ENCODE data around the gene TMEM42.
"Not testable (repeated sequence)": the region's sequence is repeated elsewhere in the genome, so short reads cannot be mapped to it uniquely, and the experiment has no call there.

Gene TMEM42

DNA sequence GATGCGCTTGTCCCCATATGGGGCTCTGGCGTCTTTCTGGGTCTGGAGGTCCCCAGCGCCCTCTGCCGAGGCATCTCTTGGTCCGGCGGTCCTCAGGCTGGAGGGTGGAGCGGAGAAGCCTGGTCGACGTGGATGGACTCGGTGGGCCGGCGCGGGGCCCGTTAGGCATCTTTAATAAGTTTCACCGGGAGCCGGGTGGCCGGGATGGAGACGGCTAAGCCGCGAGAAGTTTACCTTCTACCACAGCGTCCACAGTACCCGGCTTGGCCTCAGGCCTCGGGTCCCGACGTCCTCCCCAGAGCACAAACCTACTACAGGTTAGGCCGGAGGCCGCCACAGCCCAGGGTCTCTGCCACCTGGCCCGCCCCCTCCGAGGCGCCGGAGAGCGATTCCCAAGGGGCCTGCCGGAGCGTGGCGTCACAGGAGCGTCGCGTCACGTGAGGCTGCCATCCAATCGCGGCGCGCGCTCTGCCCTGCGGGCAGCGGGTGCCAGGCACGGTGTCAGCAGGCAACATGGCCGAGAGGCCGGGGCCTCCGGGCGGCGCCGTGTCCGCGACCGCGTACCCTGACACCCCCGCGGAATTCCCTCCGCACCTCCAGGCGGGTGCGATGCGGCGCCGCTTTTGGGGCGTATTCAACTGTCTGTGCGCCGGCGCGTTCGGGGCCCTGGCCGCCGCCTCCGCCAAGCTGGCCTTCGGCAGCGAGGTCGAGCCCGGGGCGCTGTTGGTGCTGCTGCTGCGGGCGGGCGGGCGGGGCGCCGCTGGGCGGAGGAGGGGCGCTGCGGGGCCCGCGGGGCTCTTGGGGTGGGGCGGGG, at the start of gene TMEM42:
Gene TMEM42, plus strand, starts transcription at position 501 of the 814 bp plus-strand sequence. Its CDS starts 13 bp downstream, at position 514.
- peak; percentile 83 for DNase-seq (ENCODE audit: low read depth)

DNA sequence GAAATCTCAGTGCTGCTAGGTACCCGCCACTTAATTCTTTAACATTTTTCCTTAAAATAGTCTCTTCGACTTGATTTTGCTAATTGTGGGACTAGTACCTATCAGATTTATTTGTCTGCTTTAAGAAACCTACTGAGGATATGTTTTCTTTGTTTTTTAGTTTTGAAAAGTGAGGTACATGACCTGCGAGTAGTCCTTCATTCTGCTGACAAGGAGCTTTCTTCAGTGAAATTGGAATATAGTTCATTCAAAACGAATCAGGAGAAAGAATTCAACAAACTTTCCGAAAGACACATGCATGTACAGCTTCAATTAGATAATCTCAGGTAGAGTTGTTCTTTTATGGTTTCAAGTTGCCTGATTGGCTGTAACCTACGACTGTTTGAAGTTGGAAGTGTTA, 47.0 kb upstream of the TMEM42 start:
- no peak for DNase-seq (ENCODE audit: low read depth)

DNA sequence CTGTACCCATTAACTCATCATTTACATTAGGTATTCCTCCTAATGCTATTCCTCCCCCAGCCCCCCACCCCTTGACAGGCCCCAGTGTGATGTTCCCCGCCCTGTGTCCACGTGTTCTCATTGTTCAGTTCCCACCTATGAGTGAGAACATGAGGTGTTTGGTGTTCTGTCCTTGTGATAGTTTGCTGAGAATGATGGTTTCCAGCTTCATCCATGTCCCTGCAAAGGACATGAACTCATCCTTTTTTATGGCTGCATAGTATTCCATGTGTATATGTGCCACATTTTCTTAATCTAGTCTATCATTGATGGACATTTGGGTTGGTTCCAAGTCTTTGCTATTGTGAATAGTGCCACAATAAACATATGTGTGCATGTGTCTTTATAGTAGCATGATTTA, 45.4 kb upstream of the TMEM42 start:
- not testable (repeated sequence) for DNase-seq (ENCODE audit: low read depth)

DNA sequence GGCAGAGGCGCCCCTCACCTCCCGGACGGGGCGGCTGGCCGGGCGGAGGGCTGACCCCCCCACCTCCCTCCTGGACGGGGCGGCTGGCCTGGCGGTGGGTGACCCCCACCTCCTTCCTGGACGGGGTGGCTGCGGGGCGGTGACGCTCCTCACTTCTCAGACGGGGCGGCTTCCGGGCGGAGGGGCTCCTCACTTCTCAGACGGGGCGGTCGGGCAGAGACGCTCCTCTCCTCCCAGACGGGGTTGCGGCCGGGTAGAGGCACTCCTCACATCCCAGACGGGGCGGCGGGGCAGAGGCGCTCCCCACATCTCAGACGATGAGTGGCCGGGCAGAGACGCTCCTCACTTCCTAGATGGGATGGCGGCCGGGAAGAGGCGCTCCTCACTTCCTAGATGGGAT, 40.5 kb upstream of the TMEM42 start:
- DNase-seq (ENCODE audit: low read depth) = not testable (repeated sequence)

DNA sequence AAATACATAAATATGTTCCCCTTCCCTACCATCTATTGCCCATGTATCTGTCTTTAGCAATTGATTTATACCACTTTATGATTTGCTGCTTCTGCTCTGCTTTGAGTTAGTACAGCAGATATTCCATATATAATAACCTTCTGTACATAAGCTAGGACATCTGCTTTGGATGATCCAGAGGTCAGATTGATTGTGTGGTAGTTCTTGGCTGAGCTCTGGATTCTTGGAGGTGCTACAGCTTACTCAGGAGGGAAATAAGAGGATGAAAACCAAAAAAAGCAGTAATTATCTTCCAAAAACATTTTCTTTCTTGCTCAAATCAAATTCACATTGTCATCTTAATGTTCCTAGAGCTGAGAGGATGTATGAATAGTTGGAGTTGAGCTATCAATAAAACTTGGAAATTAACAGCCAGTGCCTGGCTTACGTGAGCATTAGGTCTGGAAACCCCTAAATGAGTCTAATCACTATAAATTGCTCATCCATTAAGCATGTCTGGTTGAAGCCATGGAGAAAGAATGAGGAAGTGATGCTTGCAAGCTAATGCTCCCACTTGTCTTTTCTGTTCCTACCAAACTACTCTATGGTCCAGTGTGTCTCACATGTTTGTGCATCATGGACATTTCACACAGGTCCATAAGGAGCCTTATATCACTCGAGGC, 36.3 kb upstream of the TMEM42 start:
- no peak for DNase-seq (ENCODE audit: low read depth)

- no peak for DNase-seq (ENCODE audit: low read depth)
These were observed 34.5 kb upstream of the TMEM42 start for GRCh38 chr3:44827196-44827595.

DNA sequence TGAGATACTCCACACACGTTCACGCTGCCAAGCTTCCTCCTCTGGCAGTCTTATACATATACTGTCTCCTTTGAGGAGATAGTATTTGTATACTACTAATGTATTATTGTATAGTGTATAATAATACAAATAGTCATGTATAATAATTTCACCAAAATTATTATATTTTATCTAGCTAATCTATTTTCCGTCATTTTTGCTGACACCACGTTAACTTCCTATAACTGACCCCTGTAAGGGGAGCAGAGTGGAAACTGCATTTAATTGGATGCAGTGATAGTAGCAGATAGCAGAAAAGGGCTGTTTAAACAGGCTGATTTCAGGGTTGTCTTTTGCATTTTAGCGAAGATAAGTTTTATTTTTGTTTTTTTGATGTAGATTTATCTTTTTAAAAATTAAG, 30.5 kb upstream of the TMEM42 start:
- DNase-seq (ENCODE audit: low read depth) = no peak

GRCh38 chr3:44832032-44832431, 29.7 kb upstream of the TMEM42 start:
- DNase-seq (ENCODE audit: low read depth) = no peak

DNA sequence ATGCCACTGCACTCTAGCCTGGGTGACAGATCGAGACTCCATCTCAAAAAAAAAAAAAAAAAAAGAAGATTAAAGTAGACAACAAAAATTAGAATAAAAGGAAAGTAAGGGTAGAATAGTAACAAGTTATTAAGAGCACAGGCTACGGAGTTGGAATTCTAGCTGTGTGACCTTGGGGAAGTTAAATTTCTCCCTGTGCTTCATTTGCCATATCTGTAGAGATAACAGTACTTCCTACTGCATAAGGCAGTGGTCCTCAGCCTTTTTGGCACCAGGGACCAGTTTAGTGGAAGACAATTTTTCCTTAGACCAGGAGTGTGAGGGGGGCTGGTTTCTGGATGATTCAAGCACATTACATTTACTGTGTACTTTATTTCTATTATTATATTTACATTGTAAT, 28.7 kb upstream of the TMEM42 start:
- DNase-seq (ENCODE audit: low read depth) = no peak

DNA sequence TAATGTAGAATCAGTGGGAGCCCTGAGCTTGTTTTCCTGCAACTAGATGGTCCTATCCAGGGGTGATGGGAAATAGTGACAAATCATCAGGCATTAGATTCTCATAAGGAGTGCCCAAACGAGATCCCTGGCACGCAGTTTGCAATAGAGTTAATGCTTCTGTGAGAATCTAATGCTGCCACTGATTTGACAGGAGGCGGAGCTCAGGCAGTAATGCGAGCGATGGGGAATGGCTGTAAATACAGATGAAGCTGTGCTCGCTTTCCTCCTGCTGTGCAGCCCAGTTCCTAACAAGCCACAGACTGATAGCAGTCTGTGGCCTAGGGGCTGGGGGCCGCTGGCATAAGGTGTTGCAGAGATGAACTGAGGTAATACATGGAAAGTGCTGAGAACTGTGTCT, 28.3 kb upstream of the TMEM42 start:
- no peak for DNase-seq (ENCODE audit: low read depth)

- no peak for DNase-seq (ENCODE audit: low read depth)
These were observed 26.0 kb upstream of the TMEM42 start for GRCh38 chr3:44835684-44836083.

- no peak for DNase-seq (ENCODE audit: low read depth)
These were observed 19.3 kb upstream of the TMEM42 start for GRCh38 chr3:44842376-44842775.

DNA sequence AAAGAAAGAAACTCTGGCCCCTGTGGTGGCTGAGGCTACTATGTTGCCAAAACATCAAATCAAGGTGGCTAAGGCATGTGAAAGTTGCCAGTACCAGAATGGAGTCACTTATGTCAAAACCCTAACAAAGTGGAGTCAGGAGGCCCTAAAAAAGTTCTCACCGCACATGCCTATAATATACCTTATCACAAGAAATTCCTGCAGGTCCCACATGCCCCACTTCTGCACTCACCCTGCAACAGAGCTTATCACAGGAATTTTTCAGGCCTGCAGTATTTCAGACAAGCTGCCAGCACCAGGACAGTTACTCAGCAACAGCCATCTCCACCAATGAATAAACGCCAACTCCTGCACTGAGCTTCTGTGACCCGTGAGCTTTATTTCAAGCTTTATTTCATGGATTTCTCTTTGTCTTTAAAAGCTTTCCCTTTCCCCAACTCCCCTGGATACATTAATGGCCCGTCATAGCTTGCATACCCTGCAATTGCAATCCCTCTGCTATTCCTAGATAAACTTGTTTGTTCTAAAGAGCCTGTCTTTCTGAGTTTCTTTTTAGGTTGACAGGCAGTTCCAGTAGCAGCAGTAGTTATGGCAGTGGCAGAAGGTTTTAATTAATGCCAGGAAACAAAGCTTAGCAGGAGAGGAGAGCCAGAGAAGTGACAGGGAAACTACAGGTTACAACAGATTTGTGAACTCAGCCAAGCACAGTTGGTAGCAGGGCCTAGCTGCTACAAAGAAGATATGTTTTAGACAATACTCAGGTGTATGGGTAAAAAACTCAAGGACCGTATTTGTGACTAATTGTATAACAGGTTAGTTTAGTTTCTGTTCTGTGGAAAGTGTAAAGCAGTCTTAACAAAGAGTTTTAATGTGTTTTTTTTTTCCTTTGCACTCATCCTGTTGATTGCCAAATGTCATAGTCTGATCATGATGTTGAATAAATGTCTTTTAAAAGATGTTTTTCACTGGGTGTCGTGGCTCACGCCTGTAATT, 15.9 kb upstream of the TMEM42 start:
- no peak for DNase-seq (ENCODE audit: low read depth)

GRCh38 chr3:44848634-44849033, 13.1 kb upstream of the TMEM42 start:
- DNase-seq (ENCODE audit: low read depth) = no peak

DNA sequence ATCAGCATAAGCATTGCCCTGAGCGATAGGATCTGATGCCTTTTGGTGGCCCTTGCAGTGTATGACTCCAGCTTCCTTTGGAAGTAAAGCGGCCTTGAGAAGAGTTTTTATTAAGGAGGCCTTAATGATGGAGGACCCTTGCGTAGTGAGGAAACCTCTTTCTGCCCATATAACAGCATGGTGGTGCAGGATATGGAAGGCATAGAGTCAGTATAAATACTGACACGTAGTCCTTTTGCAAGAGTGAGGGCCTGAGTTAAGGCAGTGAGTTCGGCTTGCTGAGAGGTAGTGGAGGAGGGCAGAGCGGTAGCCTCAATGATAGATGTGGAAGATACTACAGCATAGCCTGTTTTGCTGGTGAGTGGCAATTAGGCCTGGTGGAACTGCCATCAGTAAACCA, 5.0 kb upstream of the TMEM42 start:
- not testable (repeated sequence) for DNase-seq (ENCODE audit: low read depth)

DNA sequence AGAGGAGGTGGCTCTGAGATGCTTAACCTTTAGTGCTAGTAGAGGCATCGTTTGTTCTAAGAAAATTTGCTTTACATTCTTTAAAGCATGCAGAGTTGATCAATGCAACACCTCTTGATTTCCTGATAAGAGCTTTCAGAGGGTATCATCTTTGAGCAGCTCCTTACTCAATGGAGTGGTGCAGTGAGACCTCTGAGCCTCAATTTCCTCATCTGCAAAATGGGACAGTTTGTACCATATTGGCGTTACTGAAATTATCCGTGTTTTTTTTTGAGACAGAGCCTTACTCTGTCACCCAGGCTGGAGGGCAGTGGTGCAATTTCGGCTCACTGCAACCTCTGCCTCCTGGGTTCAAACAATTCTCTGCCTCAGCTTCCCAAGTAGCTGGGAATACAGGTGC, 1.6 kb upstream of the TMEM42 start:
- DNase-seq (ENCODE audit: low read depth) = no peak

DNA sequence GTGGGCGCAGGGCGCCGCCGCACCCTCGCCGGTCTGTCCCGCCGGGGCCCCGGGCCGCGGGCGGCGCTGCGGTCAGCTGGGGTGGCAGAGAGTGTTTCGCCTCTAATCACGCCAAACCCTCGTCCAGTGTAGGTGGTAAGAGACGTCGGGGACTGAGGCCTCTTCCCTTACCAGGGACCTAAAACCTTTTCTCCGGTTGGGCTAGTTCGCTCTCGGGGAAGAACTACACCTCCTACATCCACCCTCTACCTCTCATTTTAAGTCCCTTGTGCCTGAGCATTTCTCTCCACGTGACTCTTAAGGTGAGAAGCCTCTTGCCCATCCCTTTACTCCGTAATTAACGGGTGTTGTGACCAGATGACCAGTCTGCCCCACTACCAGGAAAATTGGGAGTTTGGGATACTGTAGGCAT, 520 bp downstream of the TMEM42 start:
- DNase-seq (ENCODE audit: low read depth) = peak; percentile 14

DNA sequence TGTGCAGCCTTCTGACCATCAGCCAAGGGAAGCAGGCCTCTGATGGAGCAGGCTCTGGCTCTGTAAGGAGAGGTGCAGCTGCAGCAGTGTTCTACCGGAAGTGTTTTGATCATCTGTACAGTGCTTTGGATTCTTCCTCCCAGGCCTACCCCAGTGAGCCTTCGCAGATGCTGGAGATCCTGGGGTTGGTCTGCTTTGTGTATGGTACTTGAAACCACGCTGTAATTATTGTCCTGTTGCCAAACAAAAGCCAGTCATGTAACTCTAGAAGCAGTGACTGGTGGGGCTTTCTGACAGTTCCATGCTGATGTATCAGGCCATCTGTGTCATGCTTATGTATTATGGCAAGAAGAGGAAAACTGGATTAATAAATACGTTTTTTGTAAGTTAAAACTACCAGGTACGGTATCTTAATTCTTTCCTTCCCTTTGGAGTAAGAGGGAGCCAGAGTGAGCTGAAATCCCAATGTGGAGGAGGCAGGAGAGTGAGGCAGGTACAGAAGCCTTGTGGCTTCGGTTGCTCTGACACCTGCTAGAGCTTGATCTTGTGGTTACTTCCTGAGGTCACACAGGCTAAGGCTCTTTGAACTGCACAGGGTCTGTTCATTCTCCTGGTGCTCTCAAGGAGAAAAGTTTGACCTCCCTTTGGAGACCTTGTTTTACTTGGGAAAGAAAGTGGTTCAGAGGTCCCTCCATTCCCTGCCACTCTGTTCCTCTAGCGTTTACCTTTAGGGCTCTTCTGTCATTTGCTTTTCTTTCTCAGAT, 3.7 kb downstream of the TMEM42 start:
- no peak for DNase-seq (ENCODE audit: low read depth)

GRCh38 chr3:44867421-44868111, 5.9 kb downstream of the TMEM42 start:
- no peak for DNase-seq (ENCODE audit: low read depth)

GRCh38 chr3:44870375-44871061, 8.8 kb downstream of the TMEM42 start:
- DNase-seq (ENCODE audit: low read depth) = no peak
